GM12875 (cell line): ENCODE measurements around the gene CHRM2.

Experiments
- H3K4me3 ChIP-seq: one replicate; pipeline ENCODE4 v1.5.1; 2011; ENCODE audit warnings: low read depth, low read length, control low read depth
- TF ChIP-seq, protein P1 (sequence below): IDR thresholded peaks from 2 replicates; pipeline ENCODE4 v1.5.1; 2011; ENCODE audit warnings: low read depth, mild to moderate bottlenecking, control low read depth, inconsistent platforms, low read length, moderate library complexity, borderline replicate concordance; ENCODE audit not compliant: insufficient read depth

The CHRM2 gene

DNA sequence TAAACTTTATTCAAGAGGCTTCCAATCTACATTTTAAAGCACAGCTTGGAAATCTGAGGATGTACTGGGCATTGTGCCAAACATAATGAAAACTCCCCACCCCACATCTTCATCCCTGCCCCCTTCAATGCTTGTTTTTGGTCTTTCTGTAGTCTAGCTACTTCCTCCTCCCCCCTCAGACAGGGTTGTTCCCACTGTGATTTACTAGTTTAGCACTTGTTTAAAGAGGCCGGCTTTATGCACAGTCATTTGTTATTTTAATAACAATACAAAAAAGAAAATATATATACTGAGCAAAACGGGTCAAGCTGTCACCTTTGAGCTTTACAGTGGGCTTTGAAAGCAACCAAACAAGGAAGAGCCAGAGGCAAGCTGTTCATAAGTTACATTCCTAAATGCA, 132.6 kb downstream of the CHRM2 start:
- no peak overlapping the region for H3K4me3 ChIP-seq
- TF ChIP-seq, protein P1, sequence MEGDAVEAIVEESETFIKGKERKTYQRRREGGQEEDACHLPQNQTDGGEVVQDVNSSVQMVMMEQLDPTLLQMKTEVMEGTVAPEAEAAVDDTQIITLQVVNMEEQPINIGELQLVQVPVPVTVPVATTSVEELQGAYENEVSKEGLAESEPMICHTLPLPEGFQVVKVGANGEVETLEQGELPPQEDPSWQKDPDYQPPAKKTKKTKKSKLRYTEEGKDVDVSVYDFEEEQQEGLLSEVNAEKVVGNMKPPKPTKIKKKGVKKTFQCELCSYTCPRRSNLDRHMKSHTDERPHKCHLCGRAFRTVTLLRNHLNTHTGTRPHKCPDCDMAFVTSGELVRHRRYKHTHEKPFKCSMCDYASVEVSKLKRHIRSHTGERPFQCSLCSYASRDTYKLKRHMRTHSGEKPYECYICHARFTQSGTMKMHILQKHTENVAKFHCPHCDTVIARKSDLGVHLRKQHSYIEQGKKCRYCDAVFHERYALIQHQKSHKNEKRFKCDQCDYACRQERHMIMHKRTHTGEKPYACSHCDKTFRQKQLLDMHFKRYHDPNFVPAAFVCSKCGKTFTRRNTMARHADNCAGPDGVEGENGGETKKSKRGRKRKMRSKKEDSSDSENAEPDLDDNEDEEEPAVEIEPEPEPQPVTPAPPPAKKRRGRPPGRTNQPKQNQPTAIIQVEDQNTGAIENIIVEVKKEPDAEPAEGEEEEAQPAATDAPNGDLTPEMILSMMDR: no peak

DNA sequence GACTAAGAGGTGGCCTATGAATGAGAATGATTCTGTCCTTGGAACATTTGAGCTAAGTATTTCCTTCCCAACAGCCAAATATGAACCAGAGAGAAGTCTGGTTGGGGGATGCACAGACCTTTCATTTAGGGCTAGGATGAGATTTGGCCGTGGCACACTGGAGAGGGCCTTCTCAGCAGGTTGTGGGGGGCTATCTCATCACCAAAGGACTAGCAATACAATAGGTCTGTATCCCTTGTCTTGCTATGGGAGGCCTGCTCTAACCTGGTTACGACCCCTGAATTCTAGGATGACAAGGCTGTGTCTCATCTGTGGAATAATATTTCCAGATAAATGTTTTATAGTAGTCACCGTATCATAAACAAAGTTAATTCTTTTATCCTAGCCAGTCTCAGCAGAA, 133.0 kb downstream of the CHRM2 start:
- no peak overlapping the region for H3K4me3 ChIP-seq
- TF ChIP-seq, protein P1: no peak

DNA sequence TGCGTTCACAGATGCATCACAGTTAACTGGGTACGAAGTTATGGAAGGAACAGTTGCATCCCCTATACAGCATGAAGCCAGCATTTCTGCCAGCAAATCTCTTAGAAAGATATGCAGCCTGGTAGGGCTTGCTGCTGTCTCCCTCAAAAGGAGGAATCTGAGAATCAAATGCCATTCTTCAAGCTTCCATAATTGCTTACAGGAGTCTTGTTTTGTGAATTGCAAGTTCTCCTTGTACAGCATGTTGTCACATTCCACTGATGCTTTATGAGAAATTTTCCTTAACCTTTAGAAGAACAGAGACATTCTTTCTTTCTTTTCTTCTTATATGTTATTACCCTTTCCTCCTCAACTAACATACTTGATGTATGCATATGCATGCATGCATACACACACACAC, 134.6 kb downstream of the CHRM2 start:
- H3K4me3 ChIP-seq: no peak overlapping the region
- TF ChIP-seq, protein P1: no peak

DNA sequence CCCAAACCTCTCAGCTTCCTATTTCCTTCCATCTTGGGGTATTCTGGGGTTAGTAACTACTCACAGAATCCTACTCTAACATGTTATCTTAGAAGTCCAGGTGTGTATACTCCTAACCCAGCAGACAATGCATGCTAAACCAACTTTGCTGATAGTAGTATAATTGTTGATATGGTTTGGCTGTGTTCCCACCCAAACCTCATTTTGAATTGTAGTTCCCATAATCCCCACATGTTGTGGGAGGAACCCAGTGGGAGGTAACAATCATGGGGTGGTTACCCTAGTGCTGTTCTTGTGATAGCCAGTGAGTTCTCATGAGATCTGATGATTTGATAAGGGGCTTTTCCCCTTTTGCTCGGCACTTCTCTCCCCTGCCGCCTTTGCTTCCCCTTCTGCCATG, 135.1 kb downstream of the CHRM2 start:
- TF ChIP-seq, protein P1: no peak
- no peak overlapping the region for H3K4me3 ChIP-seq

DNA sequence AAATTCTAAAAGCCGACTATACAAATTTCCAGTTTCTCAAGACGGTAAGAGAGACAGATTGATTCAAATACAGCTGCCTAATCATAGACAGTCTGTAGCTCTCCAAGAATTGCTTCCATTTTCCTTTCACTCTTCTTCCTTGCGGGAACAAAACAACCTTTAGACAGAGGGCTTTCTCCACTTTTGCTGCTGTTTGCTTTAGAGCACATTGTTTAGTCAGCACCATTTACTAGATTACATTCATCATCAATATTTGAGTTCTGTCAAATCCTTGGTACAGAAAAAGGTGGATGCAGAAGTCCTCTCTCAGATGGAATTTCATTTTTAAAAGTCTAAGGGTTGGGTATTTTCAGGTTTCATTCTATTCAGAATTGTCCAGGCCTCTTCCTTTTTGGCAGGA, 137.4 kb downstream of the CHRM2 start:
- TF ChIP-seq, protein P1: no peak
- H3K4me3 ChIP-seq: no peak overlapping the region

DNA sequence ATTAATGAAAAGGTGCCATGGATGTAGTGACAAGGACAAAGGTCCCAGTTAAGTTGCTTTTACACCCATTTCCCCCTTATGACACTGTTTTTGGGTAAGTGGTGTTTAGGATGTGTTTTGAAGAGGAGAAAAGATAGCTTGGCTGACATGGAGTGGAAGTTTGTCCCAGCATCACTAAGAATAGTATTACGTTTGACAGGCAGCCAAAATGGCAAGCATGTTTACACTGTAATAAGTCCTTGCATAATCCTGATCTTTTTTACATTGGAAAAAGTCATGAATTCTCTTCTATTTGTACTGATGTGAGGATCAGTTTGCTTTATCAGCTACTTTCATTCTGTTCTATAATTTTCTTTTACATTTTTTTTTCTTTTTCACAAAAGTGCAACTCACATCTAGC, 137.8 kb downstream of the CHRM2 start:
- TF ChIP-seq, protein P1: no peak
- H3K4me3 ChIP-seq: no peak overlapping the region

DNA sequence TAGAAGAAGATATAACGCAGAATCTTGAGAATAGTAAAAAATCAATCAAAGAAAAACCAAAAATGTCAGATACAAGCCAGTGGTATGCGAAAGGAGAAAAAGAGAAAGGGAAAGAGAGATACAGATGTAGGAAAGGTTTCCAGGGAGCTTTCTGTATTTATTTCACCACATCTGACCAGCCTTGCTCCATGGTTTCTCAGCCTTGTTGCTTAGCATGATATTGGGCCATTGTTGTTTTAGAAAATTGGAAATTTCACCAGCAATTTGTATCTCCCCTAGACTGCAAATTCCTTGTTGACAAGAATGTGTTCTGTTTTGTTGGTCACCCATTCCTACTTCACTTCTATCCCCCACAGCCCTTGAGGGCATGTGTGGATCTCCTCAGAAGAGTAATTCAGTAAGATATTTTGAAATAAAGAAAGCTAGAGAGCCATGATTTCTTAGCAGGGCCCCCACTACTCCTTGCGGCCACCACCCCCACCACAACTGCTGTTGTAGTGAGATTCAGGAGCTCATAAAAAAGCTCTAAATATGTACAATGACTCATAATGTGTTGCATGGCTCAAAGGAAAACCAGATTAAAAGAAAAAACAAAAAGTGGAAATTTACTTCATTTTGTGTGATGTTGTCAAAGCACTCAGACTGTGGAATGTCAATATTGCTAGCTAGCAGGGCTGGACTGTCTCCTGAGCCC, 138.7 kb downstream of the CHRM2 start:
- no peak overlapping the region for H3K4me3 ChIP-seq

More for the DNA sequence above, 138.7 kb downstream of the CHRM2 start:
- TF ChIP-seq, protein P1: no peak
